K562 (cell line): ENCODE results near the gene PHKB. TPM values are rescaled to one million over a fixed set of nuclear protein-coding genes. Genes with fewer than 3 reads are reported as not detected.

Experiments used
- ATAC-seq: fragments of 200-7000 bp; cut with Tn5 transposase; 3 replicates; pipeline ENCODE4 v1.9.1; 2020; ENCODE audit warnings: moderate library complexity
- BruUV-seq: library from RNA; stranded (reverse); fragments of 400-500 nt; replicated peaks from 2 replicates; lab custom pipeline; 2021; lab: Mats Ljungman, UMichigan
- CTCF ChIA-PET: fragments of 300-600 bp; formaldehyde crosslinking; extraction: SDS; loops from one replicate; lab custom pipeline; 2021; ENCODE audit warnings: low intra/inter-chr PET ratio; lab: Yijun Ruan, JAX
- POLR2A ChIA-PET: fragments of 300-600, 350-650 bp; sonication (Branson Sonifier 250); formaldehyde crosslinking; extraction: SDS; loops from one replicate; lab custom pipeline; 2021; ENCODE audit warnings: antibody characterized with exemption, inconsistent platforms; lab: Yijun Ruan, JAX
- DNase-seq, 4 experiments: peaks; one replicate each; pipeline versions ENCODE4 v3.0.0 to v3.0.0-alpha.2; 2011 to 2018; ENCODE audit warnings: low spot score in 3 of 4, mixed read lengths in 3 of 4; ENCODE audit errors: extremely low read depth in 1 of 4
- FAIRE-seq: peaks from 2 replicates; lab custom pipeline; 2011; peaks lifted over from hg19 to GRCh38; lab: Jason Lieb, UNC
- H2AFZ ChIP-seq: 2 replicates; pipeline ENCODE4 v1.6.0; 2011; ENCODE audit warnings: low read depth, low read length, control low read depth, inconsistent platforms
- H3K27ac ChIP-seq: fragments of 200-600 bp; 3 replicates; pipeline ENCODE4 v1.8.0; 2011; ENCODE audit warnings: low read depth, mild to moderate bottlenecking, control low read depth, inconsistent platforms, low read length, moderate library complexity, mixed read lengths; ENCODE audit errors: extremely low read depth
- H3K27me3 ChIP-seq, 2 experiments: fragments of 300-600 bp in 1 of 2; 2 replicates in 1 of 2; 3 replicates in 1 of 2; pipeline versions ENCODE4 v1.6.0 to v1.8.0; 2011; ENCODE audit warnings: inconsistent platforms in 2 of 2, low read length in 2 of 2, mild to moderate bottlenecking in 1 of 2, mixed read lengths in 1 of 2, moderate library complexity in 1 of 2; ENCODE audit not compliant: control insufficient read depth in 2 of 2, insufficient read depth in 2 of 2
- H3K36me3 ChIP-seq: fragments of 300-600 bp; 3 replicates; pipeline ENCODE4 v1.8.0; 2011; ENCODE audit warnings: mild to moderate bottlenecking, low read length, inconsistent platforms; ENCODE audit not compliant: control insufficient read depth, insufficient read depth
- H3K4me1 ChIP-seq, 2 experiments: fragments of 200-600 bp in 1 of 2; replicated peaks in 1 of 2; 2 replicates in 1 of 2; 3 replicates in 1 of 2; pipeline versions ENCODE4 v1.5.1 to v1.8.0; 2011; ENCODE audit warnings: inconsistent platforms in 2 of 2, low read length in 2 of 2, mild to moderate bottlenecking in 1 of 2, mixed read lengths in 1 of 2, moderate library complexity in 1 of 2; ENCODE audit not compliant: control insufficient read depth in 2 of 2, insufficient read depth in 2 of 2
- H3K4me2 ChIP-seq: 2 replicates; pipeline ENCODE4 v1.6.1; 2011; ENCODE audit warnings: low read length, control low read depth, inconsistent platforms, mixed read lengths; ENCODE audit not compliant: insufficient read depth
- H3K4me3 ChIP-seq: fragments of 200-600 bp; sonication (generic), shearing (Covaris generic); 2 replicates; pipeline ENCODE4 v1.5.1; 2016; ENCODE audit warnings: control low read depth, inconsistent platforms
- H3K79me2 ChIP-seq: fragments of 200-600 bp; 3 replicates; pipeline ENCODE4 v1.8.0; 2011; ENCODE audit warnings: low read length, inconsistent platforms; ENCODE audit not compliant: control insufficient read depth, insufficient read depth
- H3K9ac ChIP-seq, 2 experiments: 2 replicates each; pipeline versions ENCODE4 v1.6.0 to v1.6.1; 2011; ENCODE audit warnings: low read depth in 2 of 2, low read length in 2 of 2, control low read depth in 1 of 2, inconsistent platforms in 1 of 2, mild to moderate bottlenecking in 1 of 2, mixed read lengths in 1 of 2; ENCODE audit not compliant: insufficient read depth in 1 of 2
- H3K9me1 ChIP-seq: one replicate; pipeline ENCODE4 v1.6.0; 2011; ENCODE audit warnings: inconsistent platforms, mild to moderate bottlenecking, low read length, moderate library complexity; ENCODE audit not compliant: control insufficient read depth, insufficient read depth
- H3K9me3 ChIP-seq: replicated peaks from 2 replicates; pipeline ENCODE4 v1.5.1; 2011; ENCODE audit warnings: low read depth, low read length, inconsistent platforms; ENCODE audit not compliant: control insufficient read depth, insufficient read depth
- H4K20me1 ChIP-seq: replicated peaks from 2 replicates; pipeline ENCODE4 v1.6.1; 2011; ENCODE audit warnings: low read length, inconsistent platforms, mixed read lengths; ENCODE audit not compliant: control insufficient read depth, insufficient read depth
- GTF2B ChIP-seq: IDR thresholded peaks from 2 replicates; pipeline ENCODE4 v1.6.1; 2011; ENCODE audit not compliant: insufficient read length; ENCODE audit errors: extremely low read depth
- HEY1 ChIP-seq: fragments of 250-450 bp; sonication (Bioruptor Pico); IDR thresholded peaks from 2 replicates; pipeline ENCODE4 v1.5.0; 2020; ENCODE audit warnings: mild to moderate bottlenecking, moderate library complexity, borderline replicate concordance
- HOMEZ ChIP-seq: fragments of 250-450 bp; sonication (Bioruptor Pico); IDR thresholded peaks from 2 replicates; pipeline ENCODE4 v1.4.0; 2020; ENCODE audit warnings: mild to moderate bottlenecking, moderate library complexity
- MAX ChIP-seq: sonication (generic); formaldehyde crosslinking; IDR thresholded peaks from 2 replicates; pipeline ENCODE4 v1.9.0; 2022; ENCODE audit warnings: mild to moderate bottlenecking, missing genetic modification reagents
- PHTF2 ChIP-seq: fragments of 250-450 bp; sonication (Bioruptor Pico); IDR thresholded peaks from 2 replicates; pipeline ENCODE4 v1.5.0; 2021; ENCODE audit warnings: mild to moderate bottlenecking
- SRSF1 ChIP-seq: fragments of 200-400 bp; formaldehyde crosslinking; IDR thresholded peaks from 2 replicates; pipeline ENCODE4 v1.6.1; 2017; ENCODE audit warnings: mild to moderate bottlenecking, low read depth, low read length, moderate library complexity
- ZNF274 ChIP-seq: IDR thresholded peaks from 2 replicates; pipeline ENCODE4 v1.6.1; 2011; ENCODE audit warnings: low read depth, mild to moderate bottlenecking, low read length, moderate library complexity, borderline replicate concordance
- ZNF316 ChIP-seq: fragments of 450-650 bp; IDR thresholded peaks from 2 replicates; pipeline ENCODE4 v1.6.1; 2016
- ZNF79 ChIP-seq: fragments of 250-450 bp; sonication (Bioruptor Pico); IDR thresholded peaks from 2 replicates; pipeline ENCODE4 v1.4.0; 2020; ENCODE audit warnings: low read depth, mild to moderate bottlenecking, moderate library complexity
- WGBS: fragments of 100-300 bp; shearing (Covaris generic); methylation state at CpG from one replicate; pipeline ENCODE4 v1.1.6; 2016; ENCODE audit warnings: low coverage, mixed read lengths; ENCODE audit not compliant: insufficient coverage; ENCODE audit errors: missing lambda C conversion rate; 5-methylcytosine and 5-hydroxymethylcytosine counted together
- in situ Hi-C: fragments of 300-500 bp; cut with MboI; formaldehyde crosslinking; loops from 4 replicates; pipeline ENCODE4 v1.15.0; 2018; ENCODE audit warnings: inconsistent platforms, mixed read lengths
- intact Hi-C: fragments of 100-400 bp; cut with micrococcal nuclease; formaldehyde crosslinking; loops from 2 replicates; pipeline ENCODE4 v1.14.2; 2022
- polyA plus RNA-seq, 8 experiments: library from polyadenylated mRNA; depleted of rRNA in 4 of 8; stranded (reverse) in 5 of 8; unstranded in 3 of 8; fragments of >200 nt; fragmentation: Nextera tagmentation in 2 of 8; fragmentation: Illumina TruSeq in 1 of 8; extraction: Ambion mirVana in 2 of 8; extraction: Trizol in 1 of 8; gene quantifications; 2 replicates each; pipeline versions ENCODE4 v1.2.1 to v1.2.3, GENCODE V29; 2011 to 2014; ENCODE audit warnings: inconsistent platforms in 1 of 8, missing spikeins in 1 of 8
- total RNA-seq, 7 experiments: library from RNA; depleted of rRNA in 6 of 7; stranded (reverse); fragments of >200 nt in 6 of 7; fragmentation: Illumina TruSeq in 2 of 7; extraction: Trizol in 2 of 7; gene quantifications; 2 replicates each; pipeline versions ENCODE4 v1.2.1 to v1.2.3, GENCODE V29; 2011 to 2021; ENCODE audit warnings: low replicate concordance in 1 of 7
- TF ChIP-seq, protein P1 (sequence below): sonication (generic); formaldehyde crosslinking; IDR thresholded peaks from 2 replicates; pipeline ENCODE4 v1.4.0; 2020; ENCODE audit warnings: mild to moderate bottlenecking, missing genetic modification reagents

Gene PHKB
- total and polyA plus RNA-seq, 9 of the 15 experiments (the other 6 are each of a cell fraction or from before 2014, with no cell fraction given): 24.7 to 92.3 (median 67.0) TPM

DNA sequence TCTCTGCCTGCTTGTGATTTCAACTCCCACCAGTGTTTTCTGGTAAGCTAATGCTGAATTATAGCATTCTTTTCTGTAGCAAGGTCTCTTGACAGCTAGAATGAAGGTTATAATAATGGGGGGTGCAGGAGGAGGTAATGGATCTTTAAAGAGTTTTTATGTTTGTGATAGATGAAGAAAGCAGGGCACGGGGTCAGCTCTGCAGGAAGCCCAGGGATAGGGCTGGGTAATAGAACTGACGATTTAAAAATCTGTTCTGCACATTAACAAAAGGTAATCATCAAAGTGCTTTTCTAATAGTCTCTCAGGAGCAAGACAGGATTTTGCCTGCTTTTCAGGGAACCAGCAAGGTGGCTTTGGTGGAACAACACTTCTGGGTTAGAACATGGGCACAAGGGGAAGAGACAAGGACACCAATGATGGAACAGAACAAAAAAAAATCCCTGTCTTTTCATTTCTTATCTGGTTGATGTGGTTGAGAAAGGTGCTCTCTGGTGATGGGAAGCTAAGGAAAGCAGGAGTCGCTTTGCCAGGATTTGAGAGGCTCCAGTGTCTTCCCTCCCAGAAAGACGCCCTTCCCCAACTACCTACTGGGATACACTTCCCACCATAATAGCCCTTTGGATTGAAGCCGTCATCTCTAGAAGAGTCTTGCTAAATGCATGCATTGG, 263.1 kb downstream of the PHKB start:
- WGBS: 1% methylated on average over 5 of the region's 5 CpGs
- no peaks in the 10 kb centered on the region; the same call in 1 of the 2 replicates for H4K20me1 ChIP-seq
- intact Hi-C loops (loop anchor here (10.0 kb wide), 1 partner anchor 61 kb away; no protein-coding TSS in a partner anchor), in situ Hi-C loops (no loop called here)
- H3K79me2 ChIP-seq: no peaks in the 10 kb centered on the region
- H3K4me2 ChIP-seq: no peak overlapping the region
- H3K36me3 ChIP-seq: no peaks in the 10 kb centered on the region
- no peaks in the 10 kb centered on the region for H3K9me3 ChIP-seq
- H3K4me3 ChIP-seq: no peak overlapping the region
- FAIRE-seq (no peak), ATAC-seq (no peak), DNase-seq (no peak)
- BruUV-seq: no TSS peak
- H3K9ac ChIP-seq: no peak overlapping the region
- CTCF ChIA-PET: no interaction called here
- POLR2A ChIA-PET: interaction anchor here (0.8 kb wide), 1 partner anchor 9 kb away, joined by 3 read pairs; no protein-coding TSS in a partner anchor
- H3K27me3 ChIP-seq: peaks cover 23 to 32% of the 10 kb centered on the region in 2 experiments; a peak in 3 of 5 replicates
- no peaks in the 10 kb centered on the region for H3K4me1 ChIP-seq
- TF ChIP-seq MAX (CRISPR knock-in tag) (no peak), HEY1 (CRISPR knock-in tag) (no peak), ZNF316 (no peak), HOMEZ (CRISPR knock-in tag) (no peak), ZNF79 (CRISPR knock-in tag) (no peak), GTF2B (no peak), ZNF274 (no peak), PHTF2 (CRISPR knock-in tag) (no peak), SRSF1 (no peak)
- TF ChIP-seq, protein P1, sequence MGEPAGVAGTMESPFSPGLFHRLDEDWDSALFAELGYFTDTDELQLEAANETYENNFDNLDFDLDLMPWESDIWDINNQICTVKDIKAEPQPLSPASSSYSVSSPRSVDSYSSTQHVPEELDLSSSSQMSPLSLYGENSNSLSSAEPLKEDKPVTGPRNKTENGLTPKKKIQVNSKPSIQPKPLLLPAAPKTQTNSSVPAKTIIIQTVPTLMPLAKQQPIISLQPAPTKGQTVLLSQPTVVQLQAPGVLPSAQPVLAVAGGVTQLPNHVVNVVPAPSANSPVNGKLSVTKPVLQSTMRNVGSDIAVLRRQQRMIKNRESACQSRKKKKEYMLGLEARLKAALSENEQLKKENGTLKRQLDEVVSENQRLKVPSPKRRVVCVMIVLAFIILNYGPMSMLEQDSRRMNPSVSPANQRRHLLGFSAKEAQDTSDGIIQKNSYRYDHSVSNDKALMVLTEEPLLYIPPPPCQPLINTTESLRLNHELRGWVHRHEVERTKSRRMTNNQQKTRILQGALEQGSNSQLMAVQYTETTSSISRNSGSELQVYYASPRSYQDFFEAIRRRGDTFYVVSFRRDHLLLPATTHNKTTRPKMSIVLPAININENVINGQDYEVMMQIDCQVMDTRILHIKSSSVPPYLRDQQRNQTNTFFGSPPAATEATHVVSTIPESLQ: no peak
- no peak overlapping the region for H2AFZ ChIP-seq
- no peaks in the 10 kb centered on the region for H3K9me1 ChIP-seq
- H3K27ac ChIP-seq: no peak overlapping the region
